HG03378 (cell line): ENCODE results near the gene TLCD1.
A peak's percentile ranks its signal among the peaks of the same experiment; 100 is the strongest.

Source experiments
- ATAC-seq: cut with Tn5 transposase; IDR thresholded peaks from one replicate; pipeline ENCODE4 v1.9.1; 2021; ENCODE audit warnings: mild to moderate bottlenecking, moderate library complexity; ENCODE audit not compliant: unreplicated experiment

TLCD1 gene, protein sequence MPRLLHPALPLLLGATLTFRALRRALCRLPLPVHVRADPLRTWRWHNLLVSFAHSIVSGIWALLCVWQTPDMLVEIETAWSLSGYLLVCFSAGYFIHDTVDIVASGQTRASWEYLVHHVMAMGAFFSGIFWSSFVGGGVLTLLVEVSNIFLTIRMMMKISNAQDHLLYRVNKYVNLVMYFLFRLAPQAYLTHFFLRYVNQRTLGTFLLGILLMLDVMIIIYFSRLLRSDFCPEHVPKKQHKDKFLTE

DNA sequence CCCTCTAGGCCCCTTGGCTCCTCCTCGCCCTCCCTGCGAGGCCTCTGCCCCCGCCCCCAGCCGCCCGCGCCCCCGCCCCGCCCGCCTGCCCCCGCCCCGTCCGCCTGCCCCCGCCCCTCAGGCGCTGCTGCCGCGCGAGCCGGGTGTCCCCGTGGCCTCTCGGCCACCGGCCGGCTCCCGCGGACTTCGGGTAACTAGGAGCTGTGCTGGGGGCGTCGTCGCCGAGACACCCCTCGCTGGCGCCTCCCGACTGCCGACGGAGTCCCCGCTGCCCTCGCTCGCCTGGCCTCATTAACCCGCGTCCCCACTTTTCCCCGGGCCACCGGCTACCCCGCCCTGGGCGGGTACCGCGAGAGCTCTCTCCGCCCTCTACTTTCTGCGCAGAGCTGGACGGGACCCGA, at the start of gene TLCD1:
TLCD1 (minus strand) TSS at position 8 of the 401 bp plus-strand sequence. CDS start 136 bp downstream, outside the sequence.
- ATAC-seq: no peak

DNA sequence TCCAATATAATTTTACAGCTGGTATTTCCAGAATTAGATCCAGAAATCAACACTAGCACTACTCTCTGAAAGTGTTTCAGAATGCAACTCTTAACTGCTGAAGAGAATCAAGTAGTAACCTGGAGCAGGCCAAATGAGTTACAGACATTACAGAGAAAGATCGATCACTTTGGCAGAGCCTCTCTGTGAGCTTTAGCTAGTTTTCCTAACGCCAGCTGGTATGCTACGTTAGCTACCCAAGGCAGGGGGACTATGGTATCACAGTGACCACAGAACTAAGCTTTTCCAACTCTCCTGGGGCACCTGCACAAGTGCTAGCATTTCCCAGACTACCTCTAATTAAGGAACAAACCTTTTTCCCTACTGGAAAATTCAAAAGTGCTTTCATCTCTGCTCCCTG, 48.2 kb upstream of the TLCD1 start:
- ATAC-seq: no peak

DNA sequence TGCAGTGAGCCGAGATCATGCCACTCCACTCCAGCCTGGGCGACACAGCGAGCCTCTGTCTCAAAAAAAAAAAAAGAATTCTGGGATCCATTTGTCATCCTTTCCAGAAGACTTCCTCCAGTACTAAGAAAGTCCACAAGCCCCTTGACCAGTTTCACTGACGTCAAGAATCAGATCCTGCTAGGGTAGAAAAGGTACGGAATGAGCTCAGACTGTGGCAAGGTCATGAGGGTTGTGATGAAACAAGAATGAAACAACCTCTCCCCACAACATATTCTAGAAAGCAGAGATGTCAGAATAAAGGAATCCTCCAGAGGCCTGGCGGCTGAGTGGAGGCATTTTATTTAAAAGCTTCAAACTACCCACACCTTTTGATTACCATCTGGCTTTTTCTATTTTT, 47.7 kb upstream of the TLCD1 start:
- ATAC-seq: no peak

DNA sequence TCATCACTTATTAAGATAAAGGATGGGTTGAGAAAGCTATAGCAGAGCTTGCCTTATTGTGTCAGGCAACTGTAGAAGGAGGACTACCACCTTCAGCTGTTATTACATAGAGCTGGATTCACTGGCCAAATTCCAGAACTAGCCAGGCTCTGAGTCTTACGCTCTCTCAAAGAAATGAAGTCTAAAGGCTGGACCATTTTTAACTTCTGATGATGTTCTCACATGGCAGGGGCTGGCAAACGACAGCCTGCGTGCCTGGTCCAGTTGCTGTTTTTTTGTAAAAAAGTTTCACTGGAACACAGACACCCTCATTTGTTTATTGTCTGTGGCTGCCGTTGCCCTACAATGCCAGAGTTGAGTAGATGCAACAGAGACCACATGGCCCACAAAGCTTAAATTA, 39.0 kb upstream of the TLCD1 start:
- no peak for ATAC-seq

DNA sequence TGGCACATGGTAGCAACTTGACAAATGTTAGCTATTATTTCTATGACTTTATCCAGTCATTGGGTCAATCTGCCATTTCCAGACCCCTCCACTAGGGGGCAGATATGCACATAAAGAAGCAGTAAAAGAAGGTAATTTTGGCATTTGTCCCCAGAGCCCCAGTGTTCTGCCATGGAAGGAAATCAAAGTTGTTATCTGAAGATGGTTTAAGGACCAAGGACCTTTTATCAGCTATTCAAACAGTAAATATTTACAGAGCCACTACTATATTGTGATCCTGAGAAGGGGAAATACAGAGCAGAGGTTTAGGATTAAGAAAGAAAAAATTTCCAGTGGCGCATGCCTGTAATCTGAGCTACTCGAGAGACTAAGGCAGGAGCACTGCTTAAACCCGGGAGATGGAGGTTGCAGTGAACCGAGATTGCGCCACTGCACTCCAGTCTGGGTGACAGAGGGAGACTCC, 37.8 kb upstream of the TLCD1 start:
- no peak for ATAC-seq

DNA sequence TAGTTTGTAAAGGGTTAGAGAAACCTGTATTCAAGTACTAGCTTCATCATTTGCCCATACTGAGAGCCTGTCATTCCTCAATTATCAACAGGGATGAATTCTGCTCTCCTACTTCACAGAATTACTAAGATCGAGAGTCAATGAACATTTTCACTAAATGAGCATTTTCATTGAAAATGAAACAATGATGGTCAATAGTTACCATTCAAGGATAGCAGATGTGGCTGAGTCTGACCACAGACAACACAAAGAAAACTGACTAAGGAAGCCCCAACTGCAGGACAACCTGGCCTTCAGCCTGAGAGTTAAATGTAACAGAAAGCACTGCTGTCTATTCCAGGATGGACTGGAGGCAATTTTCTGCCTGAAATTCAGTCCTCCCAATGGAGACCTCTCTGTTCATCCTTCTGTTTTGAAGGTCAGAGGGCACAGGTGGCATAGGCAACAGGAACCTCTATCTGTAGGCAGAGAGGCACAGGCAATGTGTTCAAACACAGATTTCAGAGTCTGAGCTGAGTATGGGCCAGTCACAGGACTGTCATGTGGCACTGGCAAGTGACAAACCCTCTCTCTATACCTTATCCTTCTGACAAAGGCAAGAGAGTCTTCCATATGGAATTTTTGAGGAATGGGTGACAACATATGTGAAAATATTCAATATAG, 37.2 kb upstream of the TLCD1 start:
- ATAC-seq: no peak

DNA sequence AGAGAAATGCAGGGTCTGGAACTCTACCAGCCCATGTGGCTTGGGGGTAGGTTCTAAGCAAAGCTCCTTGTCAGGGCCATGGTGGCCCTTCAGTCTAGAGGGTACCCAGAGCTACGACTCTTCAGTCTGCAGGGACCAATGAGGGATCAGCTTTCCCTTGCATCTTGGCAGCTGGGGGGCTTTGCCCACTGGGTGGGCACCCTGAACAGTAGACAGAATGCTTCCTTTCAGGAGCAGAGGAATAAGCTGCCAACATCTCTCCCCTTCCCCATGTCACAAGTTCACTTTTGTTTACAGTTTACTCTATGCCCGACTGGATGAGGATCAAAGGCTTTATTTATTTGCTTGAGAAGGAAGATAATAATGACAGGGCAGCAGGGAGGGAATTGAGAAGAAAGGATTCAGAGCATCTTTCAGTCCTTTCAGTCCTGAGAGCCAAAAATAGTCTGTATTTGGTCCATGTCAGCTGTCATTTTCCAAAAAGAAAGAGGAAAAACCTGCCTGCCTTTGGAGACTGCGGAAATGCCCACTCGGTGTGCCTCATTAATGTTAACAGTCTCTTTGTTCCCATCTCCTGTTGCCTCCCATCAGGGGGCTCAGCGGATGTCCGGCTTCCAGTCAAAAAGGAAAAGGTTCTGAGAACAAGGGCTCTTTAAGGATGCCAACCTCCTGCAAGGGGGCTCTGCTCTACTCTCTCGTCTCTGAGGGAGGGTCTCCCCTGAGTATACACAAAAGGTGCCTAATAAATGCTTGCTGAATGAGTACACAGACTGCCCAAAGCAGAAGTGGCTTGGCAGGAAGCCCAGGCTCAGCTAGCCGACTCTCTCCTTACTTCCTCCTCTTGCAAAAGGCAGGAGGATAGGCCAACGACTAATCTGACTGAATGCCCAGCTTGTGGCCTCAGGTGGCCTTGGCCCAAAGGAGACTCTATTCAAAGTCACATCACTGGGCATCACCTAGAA, 34.8 kb upstream of the TLCD1 start:
- no peak for ATAC-seq

DNA sequence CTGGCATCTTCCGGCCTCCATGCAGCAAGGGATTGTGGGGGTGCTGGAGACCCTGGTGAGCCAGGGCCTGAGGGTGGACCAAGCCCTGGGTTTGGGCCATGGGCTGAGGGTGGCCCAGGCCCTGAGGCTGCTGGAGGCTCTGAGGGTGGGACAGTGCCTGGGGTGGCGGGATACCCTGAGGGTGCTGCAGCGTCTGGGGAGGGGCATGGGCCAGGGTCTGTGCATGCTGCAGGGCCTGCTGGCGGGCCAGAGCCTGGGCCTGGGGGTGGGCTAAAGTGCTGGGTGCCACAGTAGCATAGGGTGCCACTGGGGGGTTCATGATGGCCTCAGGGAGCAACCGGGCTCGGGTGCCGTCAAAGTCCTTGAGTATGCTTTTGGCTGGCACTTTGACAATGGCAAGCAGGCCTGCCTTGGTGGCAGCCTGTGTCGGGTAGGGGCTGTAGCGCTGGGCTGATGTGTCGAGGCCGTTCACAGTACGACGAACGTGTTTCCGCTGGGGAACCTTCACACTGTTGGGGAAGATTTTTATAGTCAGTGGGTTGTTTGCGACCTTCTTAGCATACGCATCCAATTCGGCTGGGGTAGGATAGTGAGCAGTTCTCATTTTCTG, 33.3 kb upstream of the TLCD1 start:
- ATAC-seq: no peak

DNA sequence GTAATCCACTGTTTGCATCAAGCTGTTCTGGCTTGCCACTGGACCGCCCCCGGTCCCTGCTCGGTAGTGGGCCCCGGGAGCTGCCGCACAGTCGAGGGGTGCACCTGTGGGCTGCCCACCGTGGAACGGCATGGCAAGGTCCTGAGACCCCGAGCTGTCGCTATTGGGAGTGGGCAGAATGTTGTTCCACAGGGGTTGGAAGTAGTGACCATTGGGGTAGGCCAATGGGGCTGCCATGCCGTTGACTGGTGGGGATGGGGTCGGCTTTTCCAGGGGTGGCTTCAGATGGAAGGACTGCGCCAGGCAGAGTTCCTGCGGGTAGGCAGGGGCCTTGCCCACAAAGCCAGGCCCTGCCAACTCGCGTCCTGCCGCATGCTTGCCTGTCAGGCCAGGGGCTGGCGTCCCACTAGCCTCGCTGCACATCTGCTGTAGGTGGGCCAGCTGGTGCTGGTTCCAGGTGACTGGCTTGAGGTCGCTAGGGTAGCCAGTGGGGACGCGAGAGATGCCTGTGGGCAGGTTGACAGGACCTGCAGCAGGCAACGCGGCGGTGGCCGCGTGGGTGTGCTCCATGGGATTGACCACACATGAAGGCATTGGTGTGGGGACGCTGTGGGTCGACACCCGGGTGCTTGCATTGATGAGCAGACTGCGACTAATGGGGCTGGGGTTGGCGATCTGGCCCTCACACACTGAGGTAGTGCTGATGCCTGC, 32.5 kb upstream of the TLCD1 start:
- no peak for ATAC-seq

DNA sequence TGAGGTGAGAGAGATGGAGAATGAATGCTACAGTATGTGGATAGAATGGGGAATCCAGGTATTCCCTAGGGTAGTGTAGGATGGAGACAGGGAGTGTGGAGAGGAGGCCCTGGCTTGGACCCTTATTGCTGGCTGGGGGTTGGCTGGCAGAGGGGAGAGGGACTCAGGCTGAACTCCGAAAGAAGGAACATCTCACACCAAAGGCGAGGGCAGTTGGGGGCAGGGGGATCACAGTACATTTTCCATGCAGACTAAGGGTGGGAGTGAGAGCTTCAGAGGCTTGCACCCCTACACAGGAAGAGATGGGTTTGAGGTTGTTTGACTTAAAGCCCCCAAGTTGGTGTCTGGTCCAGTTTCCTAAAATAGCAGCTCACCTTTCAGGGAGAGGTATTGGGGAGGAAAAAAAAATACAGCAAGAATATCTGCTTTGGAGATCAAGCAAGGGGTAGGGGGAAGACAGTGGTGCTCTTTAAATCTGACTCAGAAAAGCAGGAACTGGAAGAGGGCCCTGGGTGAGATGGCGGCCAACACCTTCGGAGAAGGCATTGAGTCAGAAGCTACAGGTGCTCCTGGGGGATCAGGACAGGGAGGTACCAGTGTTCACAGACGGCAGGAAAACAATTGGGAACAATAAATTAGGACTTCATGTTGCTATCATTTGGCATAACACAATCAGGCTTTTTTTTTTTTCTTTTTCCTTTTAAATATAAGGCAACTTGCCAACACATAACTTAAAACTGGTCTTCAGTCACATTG, 30.2 kb upstream of the TLCD1 start:
- no peak for ATAC-seq

DNA sequence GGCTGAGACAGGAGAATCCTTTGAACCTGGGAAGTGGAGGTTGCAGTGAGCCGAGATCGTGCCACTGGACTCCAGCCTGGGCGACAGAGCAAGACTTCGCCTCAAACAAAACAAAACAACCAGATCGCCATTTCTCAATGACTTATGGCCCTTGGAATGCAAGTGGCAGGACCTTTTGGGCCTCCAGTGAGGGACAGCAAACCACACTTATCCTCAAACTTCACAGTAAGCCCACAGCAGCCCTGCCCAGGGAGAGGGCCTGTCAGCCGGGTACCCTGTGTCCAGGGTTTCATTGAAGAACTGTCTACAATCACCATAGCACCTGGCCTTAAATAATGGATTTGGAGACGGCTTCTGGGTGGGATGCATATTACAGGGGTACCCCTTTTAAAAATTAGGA, 29.5 kb upstream of the TLCD1 start:
- ATAC-seq: no peak

DNA sequence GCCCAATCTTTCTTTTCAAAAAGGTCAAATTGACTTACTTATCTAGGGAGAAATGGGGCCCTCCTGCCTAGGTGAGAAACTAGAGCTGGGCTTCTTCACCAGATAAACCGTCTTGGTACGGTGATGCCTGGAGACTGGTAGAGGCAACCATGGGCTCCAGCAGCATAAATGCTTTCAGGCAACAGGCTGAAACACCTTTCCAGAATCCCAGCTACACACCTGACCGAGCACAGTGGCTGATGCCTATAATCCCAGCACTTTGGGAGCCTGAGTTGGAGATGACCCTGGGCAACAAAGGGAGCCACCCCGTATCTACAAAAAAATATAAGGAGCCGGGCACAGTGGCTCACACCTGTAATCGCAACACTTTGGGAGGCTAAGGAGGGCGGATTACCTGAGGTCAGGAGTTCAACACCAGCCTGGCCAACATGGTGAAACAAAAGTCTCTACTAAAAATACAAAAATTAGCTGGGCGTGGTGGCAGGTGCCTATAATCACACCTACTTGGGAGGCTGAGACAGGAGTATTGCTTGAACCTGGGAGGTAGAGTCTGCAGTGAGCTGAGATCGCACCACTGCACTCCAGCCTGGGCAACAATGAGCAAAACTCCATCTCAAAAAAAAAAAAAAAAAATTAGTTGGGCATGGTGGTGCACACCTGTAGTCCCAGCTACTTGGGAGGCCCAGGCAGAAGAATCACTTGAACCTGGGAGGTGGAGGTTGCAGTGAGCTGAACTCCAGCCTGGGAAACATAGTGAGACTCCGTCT, 25.8 kb upstream of the TLCD1 start:
- no peak for ATAC-seq

DNA sequence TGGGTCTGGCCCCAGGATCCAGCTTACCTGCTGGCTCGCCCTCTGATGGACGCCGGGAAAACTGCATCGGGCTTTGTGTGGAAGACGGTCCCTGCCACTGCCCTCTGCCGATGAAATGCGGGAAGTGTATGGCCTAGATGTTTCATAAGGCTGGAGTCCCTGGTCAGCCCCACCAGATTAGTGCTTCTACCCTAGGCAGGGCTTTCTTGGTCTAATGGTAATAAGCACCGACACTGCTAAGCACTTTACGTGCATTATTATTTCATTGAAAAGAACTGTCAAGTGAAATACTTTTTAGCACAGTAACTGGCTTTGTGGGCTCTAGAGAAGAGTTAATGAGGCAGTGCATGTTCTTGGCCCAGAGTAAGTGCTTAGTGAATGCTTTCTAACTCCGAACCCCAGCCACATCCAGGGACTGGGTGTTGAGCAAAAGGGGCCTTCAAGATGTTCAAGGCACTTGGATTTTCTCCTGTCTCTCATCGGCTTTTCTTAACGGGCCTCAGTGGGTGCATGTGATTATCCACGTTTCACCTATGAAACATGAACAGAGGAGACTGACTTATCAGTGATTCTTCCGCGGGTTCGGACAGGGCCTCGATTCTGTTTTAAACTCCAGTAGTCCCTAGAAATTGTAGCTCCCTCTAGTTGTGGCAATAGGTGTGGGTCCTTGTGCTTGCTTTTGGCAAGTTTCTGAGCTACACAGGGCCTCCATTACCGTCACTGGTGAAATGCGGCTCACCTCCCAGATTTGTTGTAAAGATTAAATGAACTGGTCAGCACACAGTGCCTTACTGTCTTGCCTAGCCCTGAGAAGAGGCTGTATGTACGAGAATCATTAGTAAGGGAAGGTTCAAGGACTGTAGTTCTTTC, 24.4 kb upstream of the TLCD1 start:
- peak; percentile 70 for ATAC-seq

DNA sequence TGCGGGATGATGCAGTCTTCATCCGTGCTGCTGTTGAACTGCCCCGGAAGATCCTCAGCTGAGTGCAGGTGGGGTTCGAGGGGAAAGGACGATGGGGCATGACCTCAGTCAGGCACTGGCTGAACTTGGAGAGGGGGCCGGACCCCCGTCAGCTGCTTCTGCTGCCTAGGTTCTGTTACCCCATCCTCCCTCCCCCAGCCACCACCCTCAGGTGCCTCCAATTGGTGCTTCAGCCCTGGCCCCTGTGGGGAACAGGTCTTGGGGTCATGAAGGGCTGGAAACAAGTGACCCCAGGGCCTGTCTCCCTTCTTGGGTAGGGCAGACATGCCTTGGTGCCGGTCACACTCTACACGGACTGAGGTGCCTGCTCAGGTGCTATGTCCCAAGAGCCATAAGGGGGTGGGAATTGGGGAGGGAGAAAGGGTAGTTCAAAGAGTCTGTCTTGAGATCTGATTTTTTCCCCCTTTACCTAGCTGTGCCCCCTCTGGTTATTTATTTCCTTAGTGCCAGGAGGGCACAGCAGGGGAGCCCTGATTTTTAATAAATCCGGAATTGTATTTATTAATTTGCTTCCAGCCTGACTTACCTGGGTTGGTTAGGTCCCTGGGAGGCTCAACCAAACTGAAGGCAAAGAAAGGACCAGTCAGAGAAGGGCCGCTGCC, 23.6 kb upstream of the TLCD1 start:
- ATAC-seq: no peak

DNA sequence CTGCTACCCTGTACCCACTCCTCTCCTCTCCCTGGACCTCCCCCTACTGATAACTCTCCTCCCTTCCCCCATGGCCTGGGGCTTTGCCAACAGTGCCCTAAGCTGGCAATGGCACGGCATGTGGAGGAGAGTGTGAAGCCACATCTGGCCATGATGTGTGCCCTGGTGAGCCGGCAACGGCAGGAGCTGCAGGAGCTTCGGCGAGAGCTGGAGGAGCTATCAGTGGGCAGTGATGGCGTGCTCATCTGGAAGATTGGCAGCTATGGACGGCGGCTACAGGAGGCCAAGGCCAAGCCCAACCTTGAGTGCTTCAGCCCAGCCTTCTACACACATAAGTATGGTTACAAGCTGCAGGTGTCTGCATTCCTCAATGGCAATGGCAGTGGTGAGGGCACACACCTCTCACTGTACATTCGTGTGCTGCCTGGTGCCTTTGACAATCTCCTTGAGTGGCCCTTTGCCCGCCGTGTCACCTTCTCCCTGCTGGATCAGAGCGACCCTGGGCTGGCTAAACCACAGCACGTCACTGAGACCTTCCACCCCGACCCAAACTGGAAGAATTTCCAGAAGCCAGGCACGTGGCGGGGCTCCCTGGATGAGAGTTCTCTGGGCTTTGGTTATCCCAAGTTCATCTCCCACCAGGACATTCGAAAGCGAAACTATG, 23.0 kb upstream of the TLCD1 start:
- no peak for ATAC-seq

DNA sequence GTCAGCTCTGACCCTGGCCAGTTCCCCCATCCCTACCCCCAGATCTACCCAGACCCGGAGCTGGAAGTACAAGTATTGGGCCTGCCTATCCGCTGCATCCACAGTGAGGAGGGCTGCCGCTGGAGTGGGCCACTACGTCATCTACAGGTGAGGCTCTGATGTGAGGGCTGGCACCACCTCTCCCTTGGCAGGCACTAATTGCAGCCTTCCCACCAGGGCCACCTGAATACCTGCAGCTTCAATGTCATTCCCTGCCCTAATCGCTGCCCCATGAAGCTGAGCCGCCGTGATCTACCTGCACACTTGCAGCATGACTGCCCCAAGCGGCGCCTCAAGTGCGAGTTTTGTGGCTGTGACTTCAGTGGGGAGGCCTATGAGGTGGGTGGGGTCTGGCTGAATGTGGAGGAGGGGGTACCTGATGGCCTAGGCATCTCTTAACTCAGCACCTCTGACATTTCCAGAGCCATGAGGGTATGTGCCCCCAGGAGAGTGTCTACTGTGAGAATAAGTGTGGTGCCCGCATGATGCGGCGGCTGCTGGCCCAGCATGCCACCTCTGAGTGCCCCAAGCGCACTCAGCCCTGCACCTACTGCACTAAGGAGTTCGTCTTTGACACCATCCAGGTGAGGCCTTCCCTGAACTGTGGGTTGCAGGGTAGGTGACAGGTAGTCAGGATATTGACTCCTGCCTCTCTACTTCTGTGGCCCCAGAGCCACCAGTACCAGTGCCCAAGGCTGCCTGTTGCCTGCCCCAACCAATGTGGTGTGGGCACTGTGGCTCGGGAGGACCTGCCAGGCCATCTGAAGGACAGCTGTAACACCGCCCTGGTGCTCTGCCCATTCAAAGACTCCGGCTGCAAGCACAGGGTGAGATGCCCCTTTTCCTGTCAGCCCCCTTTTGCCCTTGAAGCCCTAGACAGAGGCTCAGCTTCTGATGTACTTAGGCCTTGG, 22.0 kb upstream of the TLCD1 start:
- no peak for ATAC-seq
